ENCODE results near the gene VCL.

DNA sequence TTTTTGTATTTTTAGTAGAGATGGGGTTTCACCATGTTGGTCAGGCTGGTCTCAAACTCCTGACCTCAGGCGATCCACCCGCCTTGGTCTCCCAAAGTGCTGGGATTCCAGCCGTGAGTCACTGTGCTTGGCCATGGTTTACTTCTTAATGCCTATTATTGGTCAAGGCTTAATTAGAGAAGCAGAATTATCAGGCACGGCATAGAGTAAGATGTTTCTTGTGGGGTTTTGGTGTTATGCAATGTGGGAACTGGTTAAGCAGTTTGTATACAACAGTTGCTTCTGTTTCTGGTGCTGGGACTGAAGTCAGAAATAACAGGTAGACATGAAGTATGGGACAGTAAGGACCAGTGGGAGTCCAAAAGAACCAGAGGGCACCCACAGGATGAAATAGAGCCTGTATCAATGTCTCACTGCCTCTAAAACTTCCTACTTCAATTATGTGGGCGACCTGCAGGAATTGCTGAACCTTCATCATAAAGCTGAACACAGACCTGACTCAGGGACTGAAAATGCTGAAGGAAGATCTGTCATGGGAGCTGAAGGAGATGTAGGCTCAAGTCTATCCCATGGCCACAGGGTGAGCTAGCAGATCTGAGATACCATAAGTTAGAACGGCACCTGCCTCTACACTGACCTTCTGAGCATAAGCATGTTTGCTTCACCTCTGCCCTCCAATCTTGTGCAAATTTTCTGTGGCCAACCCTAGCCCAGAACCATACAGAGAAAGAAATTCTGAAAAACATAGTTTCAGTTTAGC is 38.3 kb upstream of the VCL start:
- TF ChIP-seq, protein P1, sequence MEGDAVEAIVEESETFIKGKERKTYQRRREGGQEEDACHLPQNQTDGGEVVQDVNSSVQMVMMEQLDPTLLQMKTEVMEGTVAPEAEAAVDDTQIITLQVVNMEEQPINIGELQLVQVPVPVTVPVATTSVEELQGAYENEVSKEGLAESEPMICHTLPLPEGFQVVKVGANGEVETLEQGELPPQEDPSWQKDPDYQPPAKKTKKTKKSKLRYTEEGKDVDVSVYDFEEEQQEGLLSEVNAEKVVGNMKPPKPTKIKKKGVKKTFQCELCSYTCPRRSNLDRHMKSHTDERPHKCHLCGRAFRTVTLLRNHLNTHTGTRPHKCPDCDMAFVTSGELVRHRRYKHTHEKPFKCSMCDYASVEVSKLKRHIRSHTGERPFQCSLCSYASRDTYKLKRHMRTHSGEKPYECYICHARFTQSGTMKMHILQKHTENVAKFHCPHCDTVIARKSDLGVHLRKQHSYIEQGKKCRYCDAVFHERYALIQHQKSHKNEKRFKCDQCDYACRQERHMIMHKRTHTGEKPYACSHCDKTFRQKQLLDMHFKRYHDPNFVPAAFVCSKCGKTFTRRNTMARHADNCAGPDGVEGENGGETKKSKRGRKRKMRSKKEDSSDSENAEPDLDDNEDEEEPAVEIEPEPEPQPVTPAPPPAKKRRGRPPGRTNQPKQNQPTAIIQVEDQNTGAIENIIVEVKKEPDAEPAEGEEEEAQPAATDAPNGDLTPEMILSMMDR (conservative IDR thresholded peaks at IDR 0.05; ENCODE audit: low read depth, low read length) = no peak
- TF ChIP-seq EZH2 (IDR thresholded peaks at IDR 0.05; ENCODE audit: low read length, unreplicated experiment) (no peak), EZH2phosphoT487 (IDR thresholded peaks at IDR 0.05; ENCODE audit: borderline replicate concordance, low read length) (no peak)
